Vagina (tissue), 2 donors: ENCODE data around the gene DNAJC11.

Source experiments
- POLR2A ChIP-seq, 2 donors: fragments of 450-650 bp; IDR thresholded peaks; one replicate each; pipeline ENCODE4 v1.6.1; 2017; ENCODE audit warnings: antibody characterized with exemption in 2 of 2, mild to moderate bottlenecking in 2 of 2, moderate library complexity in 2 of 2
- POLR2AphosphoS5 ChIP-seq, 2 donors: sonication (generic); formaldehyde crosslinking; IDR thresholded peaks; one replicate each; pipeline ENCODE4 v1.9.0; 2017; ENCODE audit warnings: antibody characterized with exemption in 2 of 2, mild to moderate bottlenecking in 2 of 2, low read depth in 1 of 2; ENCODE audit not compliant: insufficient read depth in 1 of 2
- TF ChIP-seq, protein P1 (sequence below), 3 experiments: fragments of 450-650 bp in 2 of 3; fragments of 200-600 bp in 1 of 3; sonication (generic) in 1 of 3; IDR thresholded peaks; one replicate each; pipeline ENCODE4 v1.5.1; 2017 to 2019; ENCODE audit warnings: antibody characterized with exemption in 3 of 3, mild to moderate bottlenecking in 2 of 3, moderate library complexity in 2 of 3

DNA sequence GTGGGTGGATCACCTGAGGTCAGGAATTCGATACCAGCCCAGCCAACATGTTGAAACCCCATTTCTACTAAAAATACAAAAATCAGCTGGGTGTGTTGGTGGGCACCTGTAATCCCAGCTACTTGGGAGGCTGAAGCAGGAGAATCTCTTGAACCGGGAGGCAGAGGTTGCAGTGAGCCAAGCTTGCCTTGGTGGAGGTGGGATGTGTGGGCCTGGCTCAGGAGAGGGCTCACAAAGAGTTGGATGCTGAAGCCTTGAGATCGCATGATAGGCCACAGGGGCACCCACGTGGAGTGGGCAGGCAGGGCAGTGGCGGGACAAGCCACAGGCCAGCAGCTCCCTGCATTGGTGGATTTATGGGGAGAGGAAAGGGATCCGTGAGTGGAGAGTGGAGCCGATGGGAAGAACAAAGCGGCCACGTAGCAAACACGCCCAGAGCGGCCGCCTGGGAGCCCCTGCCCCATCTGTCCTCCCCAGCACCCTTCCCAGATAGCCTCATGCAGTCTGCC, 72.6 kb downstream of the DNAJC11 start:
- TF ChIP-seq POLR2A (IDR thresholded peaks at IDR 0.05) (no peak), POLR2AphosphoS5 (IDR thresholded peaks at IDR 0.05; ENCODE audit: insufficient read depth in 1 of 2, low read depth in 1 of 2) (no peak)
- TF ChIP-seq, protein P1, sequence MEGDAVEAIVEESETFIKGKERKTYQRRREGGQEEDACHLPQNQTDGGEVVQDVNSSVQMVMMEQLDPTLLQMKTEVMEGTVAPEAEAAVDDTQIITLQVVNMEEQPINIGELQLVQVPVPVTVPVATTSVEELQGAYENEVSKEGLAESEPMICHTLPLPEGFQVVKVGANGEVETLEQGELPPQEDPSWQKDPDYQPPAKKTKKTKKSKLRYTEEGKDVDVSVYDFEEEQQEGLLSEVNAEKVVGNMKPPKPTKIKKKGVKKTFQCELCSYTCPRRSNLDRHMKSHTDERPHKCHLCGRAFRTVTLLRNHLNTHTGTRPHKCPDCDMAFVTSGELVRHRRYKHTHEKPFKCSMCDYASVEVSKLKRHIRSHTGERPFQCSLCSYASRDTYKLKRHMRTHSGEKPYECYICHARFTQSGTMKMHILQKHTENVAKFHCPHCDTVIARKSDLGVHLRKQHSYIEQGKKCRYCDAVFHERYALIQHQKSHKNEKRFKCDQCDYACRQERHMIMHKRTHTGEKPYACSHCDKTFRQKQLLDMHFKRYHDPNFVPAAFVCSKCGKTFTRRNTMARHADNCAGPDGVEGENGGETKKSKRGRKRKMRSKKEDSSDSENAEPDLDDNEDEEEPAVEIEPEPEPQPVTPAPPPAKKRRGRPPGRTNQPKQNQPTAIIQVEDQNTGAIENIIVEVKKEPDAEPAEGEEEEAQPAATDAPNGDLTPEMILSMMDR (IDR thresholded peaks at IDR 0.05), result no peak
